ENCODE measurements around the gene IDI2. TPM values are rescaled to one million over a fixed set of nuclear protein-coding genes. Genes with fewer than 3 reads are reported as not detected.
"Not testable (repeated sequence)": the region's sequence is repeated elsewhere in the genome, so short reads cannot be mapped to it uniquely, and the experiment has no call there.

Gene IDI2
- total RNA-seq, 3 donors from 2014 or later (not counting 1 experiment from before 2014, with no cell fraction given): not detected

GRCh38 chr10:1041514-1041913 is 15.9 kb upstream of the IDI2 start:
- Histone ChIP-seq H3K4me3 (ENCODE audit: low read length) (no peak overlapping the region), H3K9me3 (ENCODE audit: control insufficient read depth, insufficient read depth, low read length) (no peaks in the 10 kb centered on the region), H3K27ac (ENCODE audit: low read length) (no peak overlapping the region), H3K4me1 (ENCODE audit: control insufficient read depth, insufficient read depth, low read length) (peaks cover 18% of the 10 kb centered on the region), H3K36me3 (ENCODE audit: control insufficient read depth, insufficient read depth, low read length) (peaks cover 43% of the 10 kb centered on the region), H3K27me3 (ENCODE audit: control insufficient read depth, insufficient read depth, low read length) (no peaks in the 10 kb centered on the region)
- intact Hi-C loops (cut with micrococcal nuclease): no loop called here
- Mint-ChIP-seq H3K4me3 (no peak overlapping the region), H3K36me3 (peaks cover 7% of the 10 kb centered on the region), H3K27ac (peak overlapping the region in 1 of 2 donors; percentile 29), H3K4me1 (peaks cover 42 to 44% of the 10 kb centered on the region in 2 donors), H3K9me3 (no peaks in the 10 kb centered on the region), H3K27me3 (ENCODE audit: low read depth in 2 of 2) (no peaks in the 10 kb centered on the region)
- no peak for TF ChIP-seq CTCF (IDR thresholded peaks at IDR 0.05)
- ATAC-seq (no peak), DNase-seq (no peak)
- 100% methylated on average over 3 of the region's 9 CpGs for WGBS (ENCODE audit: insufficient coverage)

GRCh38 chr10:1040133-1040532 is 14.5 kb upstream of the IDI2 start:
- Histone ChIP-seq H3K27ac (ENCODE audit: low read length) (no peak overlapping the region), H3K27me3 (ENCODE audit: control insufficient read depth, insufficient read depth, low read length) (no peaks in the 10 kb centered on the region), H3K4me1 (ENCODE audit: control insufficient read depth, insufficient read depth, low read length) (peaks cover 10% of the 10 kb centered on the region), H3K36me3 (ENCODE audit: control insufficient read depth, insufficient read depth, low read length) (peaks cover 43% of the 10 kb centered on the region), H3K9me3 (ENCODE audit: control insufficient read depth, insufficient read depth, low read length) (no peaks in the 10 kb centered on the region), H3K4me3 (ENCODE audit: low read length) (no peak overlapping the region)
- Mint-ChIP-seq H3K36me3 (peaks cover 7% of the 10 kb centered on the region), H3K4me1 (peaks cover 32 to 36% of the 10 kb centered on the region in 2 donors), H3K4me3 (no peak overlapping the region), H3K27ac (peak overlapping the region; percentile 73 to 78), H3K9me3 (no peaks in the 10 kb centered on the region), H3K27me3 (ENCODE audit: low read depth in 2 of 2) (no peaks in the 10 kb centered on the region)
- ATAC-seq: no peak
- no peak for DNase-seq
- intact Hi-C loops (cut with micrococcal nuclease): no loop called here
- WGBS (ENCODE audit: insufficient coverage): 89% methylated on average over 3 of the region's 3 CpGs
- TF ChIP-seq CTCF (IDR thresholded peaks at IDR 0.05): no peak

- H3K27ac ChIP-seq (ENCODE audit: low read length): not testable (repeated sequence)
Measured at GRCh38 chr10:1038769-1039168, 13.1 kb upstream of the IDI2 start.

GRCh38 chr10:1037098-1037497 is 11.4 kb upstream of the IDI2 start:
- 89% methylated on average over 11 of the region's 11 CpGs for WGBS (ENCODE audit: insufficient coverage)
- Mint-ChIP-seq H3K9me3 (no peaks in the 10 kb centered on the region), H3K4me1 (peaks cover 9 to 14% of the 10 kb centered on the region in 2 donors)

More at GRCh38 chr10:1038769-1039168, 13.1 kb upstream of the IDI2 start:
- 91% methylated on average over 9 of the region's 20 CpGs for WGBS (ENCODE audit: insufficient coverage)
- H3K36me3 Mint-ChIP-seq; H3K4me3 ChIP-seq (ENCODE audit: low read length); H3K4me3 Mint-ChIP-seq; H3K27me3 ChIP-seq (ENCODE audit: control insufficient read depth, insufficient read depth, low read length); H3K27ac Mint-ChIP-seq; DNase-seq; H3K9me3 Mint-ChIP-seq; H3K4me1 ChIP-seq (ENCODE audit: control insufficient read depth, insufficient read depth, low read length); ATAC-seq; H3K9me3 ChIP-seq (ENCODE audit: control insufficient read depth, insufficient read depth, low read length); H3K27me3 Mint-ChIP-seq (ENCODE audit: low read depth in 2 of 2); intact Hi-C loops (cut with micrococcal nuclease): not testable (repeated sequence)
- peaks cover 43% of the 10 kb centered on the region for H3K36me3 ChIP-seq (ENCODE audit: control insufficient read depth, insufficient read depth, low read length)
- peaks cover 18 to 22% of the 10 kb centered on the region in 2 donors for H3K4me1 Mint-ChIP-seq

More at GRCh38 chr10:1037098-1037497, 11.4 kb upstream of the IDI2 start:
- Mint-ChIP-seq H3K4me3 (no peak overlapping the region), H3K27me3 (ENCODE audit: low read depth in 2 of 2) (no peaks in the 10 kb centered on the region), H3K36me3 (peaks cover 7% of the 10 kb centered on the region), H3K27ac (peak overlapping the region in 1 of 2 donors; percentile 49)
- peaks cover 30% of the 10 kb centered on the region for H3K36me3 ChIP-seq (ENCODE audit: control insufficient read depth, insufficient read depth, low read length)
- H3K4me1 ChIP-seq (ENCODE audit: control insufficient read depth, insufficient read depth, low read length): no peaks in the 10 kb centered on the region
- ATAC-seq: peak in 1 of 3 donors; percentile 23
- intact Hi-C loops (cut with micrococcal nuclease): no loop called here
- no peak for DNase-seq
- no peaks in the 10 kb centered on the region for H3K9me3 ChIP-seq (ENCODE audit: control insufficient read depth, insufficient read depth, low read length)
- no peaks in the 10 kb centered on the region for H3K27me3 ChIP-seq (ENCODE audit: control insufficient read depth, insufficient read depth, low read length)
- TF ChIP-seq CTCF (IDR thresholded peaks at IDR 0.05): no peak
- no peak overlapping the region for H3K4me3 ChIP-seq (ENCODE audit: low read length)
- no peak overlapping the region for H3K27ac ChIP-seq (ENCODE audit: low read length)
